Uterus (tissue), 2 donors: ENCODE results near the gene NBAS.

ENCODE experiments used
- POLR2A ChIP-seq, 2 donors: fragments of 450-650 bp; IDR thresholded peaks; one replicate each; pipeline ENCODE4 v1.6.1; 2016; ENCODE audit warnings: antibody characterized with exemption in 2 of 2, mild to moderate bottlenecking in 1 of 2, moderate library complexity in 1 of 2
- TF ChIP-seq, protein P1 (sequence below), 4 experiments: fragments of 200-600 bp in 2 of 4; fragments of 450-650 bp in 2 of 4; sonication (generic) in 2 of 4; IDR thresholded peaks; one replicate each; pipeline ENCODE4 v1.5.1; 2016 to 2019; ENCODE audit warnings: antibody characterized with exemption in 4 of 4, mild to moderate bottlenecking in 2 of 4, moderate library complexity in 1 of 4

DNA sequence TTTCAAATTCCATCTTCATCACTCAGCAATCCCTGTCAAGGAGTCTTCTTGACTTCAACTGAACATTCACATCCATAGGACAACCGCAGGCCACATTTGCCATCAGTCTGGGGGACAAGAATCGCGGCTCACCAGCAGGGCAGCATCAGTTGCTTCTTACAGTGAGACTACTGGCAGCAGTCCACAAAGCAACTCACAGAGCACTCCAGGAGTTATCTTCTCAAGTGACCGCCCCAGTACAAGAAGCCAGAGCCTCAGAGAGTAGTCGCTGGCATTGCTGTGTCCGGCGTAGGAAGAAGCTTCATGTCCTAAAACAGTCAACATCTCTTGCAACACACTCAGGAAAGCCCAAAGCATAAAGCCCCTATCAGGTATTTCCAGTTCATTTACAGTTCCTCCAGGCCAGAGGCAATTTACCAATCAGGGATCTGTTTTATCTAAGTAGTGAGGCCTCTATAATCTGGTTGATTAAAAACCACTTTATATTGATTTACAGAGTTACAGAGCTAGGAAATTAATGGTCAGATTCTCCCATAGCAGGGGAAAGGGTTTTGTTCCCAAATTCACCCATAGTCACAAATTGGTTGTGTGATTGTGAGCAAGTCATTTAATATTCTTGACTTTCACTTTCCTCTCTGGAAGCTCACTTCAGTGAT lies 177.3 kb downstream of the NBAS start:
- TF ChIP-seq, protein P1, sequence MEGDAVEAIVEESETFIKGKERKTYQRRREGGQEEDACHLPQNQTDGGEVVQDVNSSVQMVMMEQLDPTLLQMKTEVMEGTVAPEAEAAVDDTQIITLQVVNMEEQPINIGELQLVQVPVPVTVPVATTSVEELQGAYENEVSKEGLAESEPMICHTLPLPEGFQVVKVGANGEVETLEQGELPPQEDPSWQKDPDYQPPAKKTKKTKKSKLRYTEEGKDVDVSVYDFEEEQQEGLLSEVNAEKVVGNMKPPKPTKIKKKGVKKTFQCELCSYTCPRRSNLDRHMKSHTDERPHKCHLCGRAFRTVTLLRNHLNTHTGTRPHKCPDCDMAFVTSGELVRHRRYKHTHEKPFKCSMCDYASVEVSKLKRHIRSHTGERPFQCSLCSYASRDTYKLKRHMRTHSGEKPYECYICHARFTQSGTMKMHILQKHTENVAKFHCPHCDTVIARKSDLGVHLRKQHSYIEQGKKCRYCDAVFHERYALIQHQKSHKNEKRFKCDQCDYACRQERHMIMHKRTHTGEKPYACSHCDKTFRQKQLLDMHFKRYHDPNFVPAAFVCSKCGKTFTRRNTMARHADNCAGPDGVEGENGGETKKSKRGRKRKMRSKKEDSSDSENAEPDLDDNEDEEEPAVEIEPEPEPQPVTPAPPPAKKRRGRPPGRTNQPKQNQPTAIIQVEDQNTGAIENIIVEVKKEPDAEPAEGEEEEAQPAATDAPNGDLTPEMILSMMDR (IDR thresholded peaks at IDR 0.05): no peak
- no peak for TF ChIP-seq POLR2A (IDR thresholded peaks at IDR 0.05)
